Activated naive CD4-positive, alpha-beta T cell treated with anti-CD3 and anti-CD28 coated beads, Interleukin-2, amount 50 U/mL, for 24 hours (primary cell): ENCODE results near the gene LIMA1.

ENCODE experiments used
- H3K27ac Mint-ChIP-seq: one replicate; pipeline ENCODE4 v1.8.0; 2021; ENCODE audit warnings: mild to moderate bottlenecking, mixed read lengths
- H3K27me3 Mint-ChIP-seq: one replicate; pipeline ENCODE4 v1.8.0; 2021; ENCODE audit warnings: mixed read lengths
- H3K36me3 Mint-ChIP-seq: one replicate; pipeline ENCODE4 v1.8.0; 2021; ENCODE audit warnings: mixed read lengths
- H3K4me1 Mint-ChIP-seq: one replicate; pipeline ENCODE4 v1.8.0; 2021; ENCODE audit warnings: mixed read lengths
- H3K4me3 Mint-ChIP-seq: one replicate; pipeline ENCODE4 v1.8.0; 2021; ENCODE audit warnings: mild to moderate bottlenecking, mixed read lengths
- H3K9me3 Mint-ChIP-seq: one replicate; pipeline ENCODE4 v1.8.0; 2021; ENCODE audit warnings: mixed read lengths

Gene LIMA1

DNA sequence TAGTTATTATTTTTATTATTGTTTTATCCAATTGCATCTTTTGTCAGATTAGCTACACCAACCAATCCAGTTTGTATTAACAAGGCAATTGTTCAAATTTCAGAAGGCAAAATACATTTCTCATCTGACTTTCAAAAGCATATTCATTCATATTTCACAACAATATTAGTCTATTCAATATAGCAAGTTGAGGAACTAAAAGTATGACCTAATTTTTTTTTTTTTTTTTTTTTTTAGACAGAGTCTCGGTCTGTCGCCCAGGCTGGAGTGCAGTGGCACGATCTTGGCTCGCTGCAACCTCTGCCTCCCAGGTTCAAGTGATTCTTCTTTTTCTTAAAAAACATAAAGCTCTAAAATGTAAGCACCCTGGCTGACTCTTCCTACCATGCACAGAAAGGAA lies 154.0 kb downstream of the LIMA1 start:
- Mint-ChIP-seq H3K36me3 (peaks cover 12% of the 10 kb centered on the region), H3K27ac (no peak overlapping the region), H3K9me3 (no peaks in the 10 kb centered on the region), H3K4me1 (peaks cover 31% of the 10 kb centered on the region), H3K27me3 (no peaks in the 10 kb centered on the region), H3K4me3 (no peak overlapping the region)

DNA sequence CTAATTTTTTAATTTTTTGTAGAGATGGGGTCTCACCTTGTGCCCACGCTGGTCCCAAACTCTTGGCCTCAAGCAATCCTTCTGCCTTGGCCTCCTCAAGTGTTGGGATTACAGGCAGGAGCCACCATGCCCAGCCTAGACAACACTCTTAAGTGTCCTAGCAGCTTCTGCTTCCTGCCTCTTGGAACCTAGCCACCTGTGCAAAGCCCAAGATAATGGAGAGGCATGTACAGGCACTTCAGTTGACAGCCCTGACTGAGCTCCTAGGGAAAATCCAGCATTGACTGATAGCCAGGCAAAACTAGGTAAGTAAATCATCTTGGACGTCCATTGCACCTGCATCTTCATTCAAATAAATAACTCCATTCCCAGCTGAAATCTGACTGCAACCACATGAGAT lies 155.8 kb downstream of the LIMA1 start:
- peak overlapping the region; percentile 38 for H3K27ac Mint-ChIP-seq

More for the DNA sequence above, 155.8 kb downstream of the LIMA1 start:
- peaks cover 36% of the 10 kb centered on the region for H3K4me1 Mint-ChIP-seq
- H3K9me3 Mint-ChIP-seq = no peaks in the 10 kb centered on the region
- H3K27me3 Mint-ChIP-seq = no peaks in the 10 kb centered on the region
- no peak overlapping the region for H3K4me3 Mint-ChIP-seq
- peaks cover 11% of the 10 kb centered on the region for H3K36me3 Mint-ChIP-seq
